WERI-Rb-1 (cell line): ENCODE results near the gene TPD52L2.

Experiments used
- DNase-seq: peaks from one replicate; pipeline ENCODE4 v3.0.0-alpha.2; 2020
- H3K27ac ChIP-seq: fragments of 250-450 bp; sonication (Bioruptor Pico); 2 replicates; pipeline ENCODE4 v1.5.1; 2020; ENCODE audit warnings: mild to moderate bottlenecking, moderate library complexity
- H3K27me3 ChIP-seq: fragments of 250-450 bp; sonication (Bioruptor Pico); 2 replicates; pipeline ENCODE4 v1.5.1; 2021; ENCODE audit warnings: mild to moderate bottlenecking, low read depth, moderate library complexity; ENCODE audit not compliant: insufficient read depth, severe bottlenecking
- H3K36me3 ChIP-seq: fragments of 250-450 bp; sonication (Bioruptor Pico); 2 replicates; pipeline ENCODE4 v1.5.1; 2020; ENCODE audit warnings: mild to moderate bottlenecking, moderate library complexity
- H3K4me3 ChIP-seq: 2 replicates; pipeline ENCODE4 v1.5.1; 2011; ENCODE audit warnings: low read depth, mild to moderate bottlenecking, control low read depth, low read length
- H3K9me3 ChIP-seq: fragments of 250-450 bp; sonication (Bioruptor Pico); 2 replicates; pipeline ENCODE4 v1.5.1; 2021; ENCODE audit warnings: mild to moderate bottlenecking, moderate library complexity; ENCODE audit not compliant: severe bottlenecking
- TF ChIP-seq, protein P1 (sequence below): IDR thresholded peaks from 2 replicates; pipeline ENCODE4 v1.5.1; 2011; ENCODE audit warnings: low read depth, mild to moderate bottlenecking, control low read depth, inconsistent platforms, low read length

The TPD52L2 gene

DNA sequence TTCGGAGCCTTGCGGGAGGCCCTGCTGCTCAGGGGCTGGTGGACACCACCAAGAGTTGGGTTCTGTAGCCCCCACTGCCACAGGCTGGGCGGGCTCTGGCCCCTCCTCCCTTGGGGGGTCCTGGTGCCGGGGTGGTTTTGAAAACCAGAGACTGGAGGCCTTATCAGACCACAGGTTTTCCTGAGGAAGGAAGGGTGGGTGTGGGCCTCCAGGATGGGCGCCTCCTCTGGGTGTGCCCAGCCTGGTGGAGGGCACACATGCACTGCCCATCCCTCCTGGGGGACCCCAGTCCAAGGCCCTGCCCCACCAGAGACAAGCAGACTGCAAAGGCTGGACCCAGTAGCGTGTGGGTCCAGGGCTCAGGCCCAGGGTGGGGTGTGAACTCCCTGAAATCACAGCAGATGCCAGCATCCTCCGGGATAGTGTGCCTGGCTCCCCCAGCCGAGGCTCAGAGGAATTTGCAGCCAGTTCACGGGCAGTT is 20.5 kb upstream of the TPD52L2 start:
- no peaks in the 10 kb centered on the region for H3K36me3 ChIP-seq
- H3K27me3 ChIP-seq, result no peaks in the 10 kb centered on the region
- no peak overlapping the region for H3K27ac ChIP-seq
- no peak overlapping the region for H3K4me3 ChIP-seq
- no peaks in the 10 kb centered on the region for H3K9me3 ChIP-seq
- no peak for DNase-seq
- TF ChIP-seq, protein P1, sequence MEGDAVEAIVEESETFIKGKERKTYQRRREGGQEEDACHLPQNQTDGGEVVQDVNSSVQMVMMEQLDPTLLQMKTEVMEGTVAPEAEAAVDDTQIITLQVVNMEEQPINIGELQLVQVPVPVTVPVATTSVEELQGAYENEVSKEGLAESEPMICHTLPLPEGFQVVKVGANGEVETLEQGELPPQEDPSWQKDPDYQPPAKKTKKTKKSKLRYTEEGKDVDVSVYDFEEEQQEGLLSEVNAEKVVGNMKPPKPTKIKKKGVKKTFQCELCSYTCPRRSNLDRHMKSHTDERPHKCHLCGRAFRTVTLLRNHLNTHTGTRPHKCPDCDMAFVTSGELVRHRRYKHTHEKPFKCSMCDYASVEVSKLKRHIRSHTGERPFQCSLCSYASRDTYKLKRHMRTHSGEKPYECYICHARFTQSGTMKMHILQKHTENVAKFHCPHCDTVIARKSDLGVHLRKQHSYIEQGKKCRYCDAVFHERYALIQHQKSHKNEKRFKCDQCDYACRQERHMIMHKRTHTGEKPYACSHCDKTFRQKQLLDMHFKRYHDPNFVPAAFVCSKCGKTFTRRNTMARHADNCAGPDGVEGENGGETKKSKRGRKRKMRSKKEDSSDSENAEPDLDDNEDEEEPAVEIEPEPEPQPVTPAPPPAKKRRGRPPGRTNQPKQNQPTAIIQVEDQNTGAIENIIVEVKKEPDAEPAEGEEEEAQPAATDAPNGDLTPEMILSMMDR, result no peak

DNA sequence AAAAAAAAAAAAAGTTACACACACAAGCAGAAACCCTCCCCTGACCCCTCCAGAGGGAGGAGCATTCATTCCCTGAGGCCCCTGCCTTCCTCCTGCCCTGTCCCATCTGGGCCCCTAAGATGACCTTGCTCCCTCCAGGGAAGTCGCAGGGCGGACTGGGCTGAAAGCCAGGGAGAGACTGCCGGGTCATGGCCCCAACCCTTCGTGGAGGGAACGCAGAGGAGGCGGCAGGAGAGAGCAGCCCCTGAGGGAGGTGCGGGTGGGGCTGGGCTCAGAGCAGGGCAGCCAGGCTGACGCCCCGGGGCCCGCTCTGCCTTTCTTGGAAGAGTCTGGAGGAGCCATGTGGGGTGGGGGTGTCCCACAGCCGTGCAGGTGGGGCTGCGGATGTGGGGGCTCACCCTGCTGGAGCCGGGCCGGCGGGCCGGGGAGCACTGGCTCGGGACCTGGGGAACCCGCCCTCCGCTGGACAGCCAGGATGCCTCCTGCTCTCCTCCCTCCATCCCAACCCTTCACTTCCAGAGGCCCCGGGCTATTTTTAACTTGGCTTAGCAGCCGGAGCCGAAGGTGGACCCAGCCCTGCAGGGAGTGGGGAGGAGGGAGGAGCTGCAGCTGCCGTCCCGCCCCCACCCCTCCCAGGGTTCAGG is 18.8 kb upstream of the TPD52L2 start:
- TF ChIP-seq, protein P1, result no peak

DNA sequence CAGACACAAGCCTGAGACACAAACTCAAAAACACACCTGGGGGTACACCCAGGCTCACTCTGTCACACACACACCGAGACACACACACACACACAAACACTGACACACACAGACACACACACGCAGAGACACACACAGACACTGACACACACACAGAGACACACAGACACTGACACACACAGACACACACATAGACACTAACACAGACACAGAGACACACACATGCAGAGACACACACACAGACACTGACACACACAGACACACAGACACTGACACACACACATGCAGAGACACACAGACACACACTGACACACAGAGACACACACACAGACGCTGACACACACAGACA is 18.2 kb upstream of the TPD52L2 start:
- Histone ChIP-seq H3K4me3 (no peak overlapping the region), H3K36me3 (no peaks in the 10 kb centered on the region), H3K27ac (peak overlapping the region; percentile 85), H3K9me3 (no peaks in the 10 kb centered on the region), H3K27me3 (no peaks in the 10 kb centered on the region)
- no peak for DNase-seq
- TF ChIP-seq, protein P1, result no peak

More for the DNA sequence above, 18.8 kb upstream of the TPD52L2 start:
- peak overlapping the region; percentile 41 for H3K4me3 ChIP-seq
- H3K27ac ChIP-seq, result peak overlapping the region; percentile 85
- no peaks in the 10 kb centered on the region for H3K9me3 ChIP-seq
- DNase-seq, result peak; percentile 77
- H3K36me3 ChIP-seq, result no peaks in the 10 kb centered on the region
- H3K27me3 ChIP-seq, result no peaks in the 10 kb centered on the region

DNA sequence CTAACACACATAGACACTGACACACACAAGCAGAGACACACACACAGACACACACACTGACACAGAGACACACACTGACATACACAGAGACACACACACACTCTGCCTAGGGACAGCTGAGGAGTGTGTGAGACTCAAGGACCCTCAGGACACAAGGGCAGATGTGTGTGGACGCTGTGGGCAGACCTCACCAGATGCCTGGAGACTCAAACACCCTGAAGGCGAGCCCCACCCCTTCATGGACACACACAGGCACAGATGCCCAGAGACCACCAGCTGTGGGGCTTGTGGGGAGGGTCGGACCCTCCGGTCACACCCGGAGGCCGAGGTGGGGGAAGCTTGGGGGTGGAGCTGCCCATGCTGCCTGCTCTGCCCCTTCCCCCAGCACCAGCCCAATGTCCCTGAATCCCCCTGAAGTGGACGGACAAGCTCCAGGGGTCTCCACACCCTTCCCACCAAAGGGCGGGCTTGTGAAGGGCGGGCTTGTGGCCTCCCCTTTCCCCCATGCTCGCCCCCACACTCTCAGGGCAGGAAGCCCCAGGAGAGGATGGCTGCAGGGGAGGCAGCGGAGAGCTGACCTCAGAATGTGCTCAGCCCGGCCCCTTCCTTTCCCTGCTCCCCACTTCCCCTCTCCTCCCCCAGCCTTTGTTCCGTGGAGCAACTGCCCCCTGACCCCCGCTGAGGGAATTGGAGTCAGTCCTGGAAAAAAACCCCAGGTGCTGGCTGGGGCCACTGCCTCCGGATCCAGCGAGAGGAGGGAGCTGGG is 17.6 kb upstream of the TPD52L2 start:
- Histone ChIP-seq H3K27ac (no peak overlapping the region), H3K36me3 (no peaks in the 10 kb centered on the region), H3K27me3 (no peaks in the 10 kb centered on the region), H3K4me3 (no peak overlapping the region), H3K9me3 (no peaks in the 10 kb centered on the region)
- DNase-seq, result no peak
- TF ChIP-seq, protein P1, result no peak

DNA sequence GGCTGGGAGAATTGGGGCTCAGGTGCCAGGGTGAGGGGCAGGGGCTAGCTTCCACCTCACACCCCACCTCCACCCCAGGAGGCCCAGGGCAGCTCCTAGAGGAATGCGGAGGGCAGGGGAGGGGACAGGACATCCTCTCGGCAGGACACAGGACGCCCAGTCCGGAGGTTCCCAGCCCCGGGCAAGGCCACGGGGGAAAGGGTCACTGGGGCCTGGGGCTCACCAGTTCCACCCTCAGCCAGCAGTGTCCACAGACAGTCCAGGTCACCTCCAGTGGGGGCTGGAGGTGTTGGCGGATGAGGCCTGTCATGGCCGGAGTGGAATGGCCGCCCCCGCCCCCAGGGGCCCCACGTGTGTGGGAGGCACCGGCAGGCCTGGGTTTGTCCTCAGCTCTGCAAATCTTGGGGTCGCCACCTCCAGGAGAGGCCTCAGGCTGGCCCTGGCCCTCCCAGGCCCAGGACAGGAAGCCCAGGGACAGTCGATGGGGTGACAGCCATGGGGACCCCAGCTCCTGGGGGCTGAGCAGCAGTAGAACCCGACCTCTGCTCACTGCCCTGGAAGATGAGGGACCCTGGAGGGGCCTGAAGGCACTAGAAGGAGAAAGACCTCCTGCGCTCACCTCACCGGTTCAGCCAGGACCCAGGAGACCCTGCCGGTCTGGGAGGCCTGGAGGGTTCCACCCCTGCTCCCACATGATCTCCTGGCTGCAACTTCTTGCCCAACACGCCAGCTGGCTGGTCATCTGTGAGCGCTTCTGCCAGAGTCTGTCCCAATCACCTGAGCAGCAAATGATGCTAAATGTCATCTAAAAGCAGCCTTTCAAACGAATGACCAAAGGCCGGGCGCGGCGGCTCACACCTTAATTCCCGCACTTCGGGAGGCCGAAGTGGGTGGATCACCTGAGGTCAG is 16.8 kb upstream of the TPD52L2 start:
- no peak overlapping the region for H3K4me3 ChIP-seq
- DNase-seq, result no peak
- no peak overlapping the region for H3K27ac ChIP-seq

More for the DNA sequence above, 16.8 kb upstream of the TPD52L2 start:
- H3K9me3 ChIP-seq, result no peaks in the 10 kb centered on the region
- no peaks in the 10 kb centered on the region for H3K36me3 ChIP-seq
- no peaks in the 10 kb centered on the region for H3K27me3 ChIP-seq
- TF ChIP-seq, protein P1, result no peak
